LNCaP clone FGC (cell line): ENCODE measurements around the gene ABCA4.

Source experiments
- DNase-seq: peaks from one replicate; pipeline ENCODE4 v3.0.0-alpha.2; 2011; ENCODE audit warnings: low read depth
- H3K4me3 ChIP-seq: 2 replicates; pipeline ENCODE4 v1.5.1; 2011; ENCODE audit warnings: mild to moderate bottlenecking, low read depth, low read length, control low read depth
- TF ChIP-seq, protein P1 (sequence below): IDR thresholded peaks from 2 replicates; pipeline ENCODE4 v1.5.1; 2012; ENCODE audit warnings: mild to moderate bottlenecking; ENCODE audit not compliant: control insufficient read depth, insufficient read depth; ENCODE audit errors: extremely low read depth

ABCA4 gene

DNA sequence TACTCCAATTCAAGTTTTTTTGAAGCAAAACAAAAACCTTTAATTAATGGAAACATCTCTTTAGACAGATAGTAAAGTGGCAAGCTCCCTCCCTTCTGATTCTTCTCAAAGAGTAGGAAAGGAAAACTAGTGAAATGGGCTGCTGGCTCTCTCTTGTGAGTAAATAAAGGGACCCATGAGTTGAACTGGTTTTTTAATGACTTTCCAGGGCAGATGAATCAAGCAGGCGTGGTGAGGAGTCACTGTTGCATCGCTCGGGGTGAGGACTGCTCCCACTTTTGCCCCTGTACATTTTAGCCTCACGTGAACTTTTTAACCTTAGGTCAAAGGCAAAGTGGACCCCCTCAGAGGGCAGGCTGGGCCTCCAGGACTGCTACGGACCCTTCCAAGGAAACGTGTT lies 64.8 kb downstream of the ABCA4 start:
- TF ChIP-seq, protein P1, sequence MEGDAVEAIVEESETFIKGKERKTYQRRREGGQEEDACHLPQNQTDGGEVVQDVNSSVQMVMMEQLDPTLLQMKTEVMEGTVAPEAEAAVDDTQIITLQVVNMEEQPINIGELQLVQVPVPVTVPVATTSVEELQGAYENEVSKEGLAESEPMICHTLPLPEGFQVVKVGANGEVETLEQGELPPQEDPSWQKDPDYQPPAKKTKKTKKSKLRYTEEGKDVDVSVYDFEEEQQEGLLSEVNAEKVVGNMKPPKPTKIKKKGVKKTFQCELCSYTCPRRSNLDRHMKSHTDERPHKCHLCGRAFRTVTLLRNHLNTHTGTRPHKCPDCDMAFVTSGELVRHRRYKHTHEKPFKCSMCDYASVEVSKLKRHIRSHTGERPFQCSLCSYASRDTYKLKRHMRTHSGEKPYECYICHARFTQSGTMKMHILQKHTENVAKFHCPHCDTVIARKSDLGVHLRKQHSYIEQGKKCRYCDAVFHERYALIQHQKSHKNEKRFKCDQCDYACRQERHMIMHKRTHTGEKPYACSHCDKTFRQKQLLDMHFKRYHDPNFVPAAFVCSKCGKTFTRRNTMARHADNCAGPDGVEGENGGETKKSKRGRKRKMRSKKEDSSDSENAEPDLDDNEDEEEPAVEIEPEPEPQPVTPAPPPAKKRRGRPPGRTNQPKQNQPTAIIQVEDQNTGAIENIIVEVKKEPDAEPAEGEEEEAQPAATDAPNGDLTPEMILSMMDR = no peak
- no peak for DNase-seq
- H3K4me3 ChIP-seq = no peak overlapping the region

DNA sequence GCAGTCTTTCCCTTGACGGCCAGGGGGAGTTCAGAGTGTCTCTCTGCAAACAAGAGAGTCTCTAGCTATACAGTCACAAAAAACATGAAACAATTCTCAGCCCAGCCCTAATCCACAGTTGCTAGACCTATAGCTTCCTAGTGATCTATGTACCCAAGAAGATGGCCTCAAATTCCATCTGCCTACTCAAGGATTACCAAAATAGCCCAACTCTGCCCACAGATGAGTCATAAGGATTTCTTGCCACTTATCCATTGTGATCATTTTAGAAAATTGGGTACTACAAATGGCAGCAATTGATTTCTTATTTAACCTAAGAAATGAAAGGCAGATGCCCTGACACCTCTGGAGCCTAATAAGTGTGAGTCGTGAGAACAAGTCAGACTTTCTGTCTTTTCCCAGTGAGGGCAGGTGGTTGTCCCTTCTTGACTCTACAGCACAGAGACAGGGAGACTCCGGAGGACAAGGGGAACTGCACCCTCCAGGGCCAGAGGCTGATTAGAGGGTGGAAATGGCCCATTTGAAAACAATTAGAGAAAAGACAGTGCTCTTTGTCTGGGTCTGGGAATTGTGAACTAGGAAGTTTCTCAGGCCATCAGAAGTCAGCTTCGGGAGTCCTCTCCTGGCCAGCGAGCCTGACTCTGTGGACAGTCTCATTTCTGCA lies 65.4 kb downstream of the ABCA4 start:
- H3K4me3 ChIP-seq = no peak overlapping the region
- TF ChIP-seq, protein P1 = no peak
- DNase-seq = no peak

DNA sequence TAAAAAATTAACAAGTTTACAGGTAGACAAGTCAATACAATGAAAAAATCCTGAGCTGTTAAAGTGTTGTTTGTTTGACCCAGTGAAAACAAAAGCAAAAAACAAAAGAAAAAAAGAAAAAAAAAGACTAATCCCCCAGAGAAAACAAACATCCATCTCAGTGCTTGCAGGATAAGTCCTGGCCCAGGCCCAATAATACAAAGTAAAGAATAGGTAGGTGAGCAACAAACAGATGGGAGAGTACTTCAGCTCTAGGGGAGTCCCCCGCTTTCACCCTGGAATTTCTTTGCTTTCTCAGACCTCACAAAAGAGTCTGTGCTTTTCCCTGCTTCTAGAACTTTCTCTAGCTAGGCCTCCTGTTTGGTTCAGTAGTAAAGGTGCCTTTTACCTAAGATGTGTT lies 70.3 kb downstream of the ABCA4 start:
- TF ChIP-seq, protein P1 = no peak
- DNase-seq = no peak
- H3K4me3 ChIP-seq = no peak overlapping the region

DNA sequence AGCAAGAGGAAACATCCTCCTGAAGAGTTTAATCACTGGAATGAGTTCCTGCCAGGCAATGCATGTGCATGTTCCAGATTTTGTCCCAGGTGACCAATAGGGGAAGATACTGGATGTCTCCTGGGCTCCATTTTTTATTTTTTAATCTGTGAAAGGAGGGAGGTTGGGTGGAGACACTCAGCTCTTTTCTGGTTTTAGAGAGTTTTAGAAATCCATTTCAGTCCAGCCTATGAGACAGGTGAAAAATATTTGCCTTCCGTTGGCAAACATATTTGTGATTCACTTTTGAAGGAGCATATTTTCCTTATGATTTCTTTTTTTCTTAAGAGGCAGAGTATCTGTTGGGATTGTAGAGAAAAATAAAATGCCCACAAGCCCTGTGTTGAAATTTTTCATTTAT lies 70.7 kb downstream of the ABCA4 start:
- no peak for DNase-seq
- H3K4me3 ChIP-seq = no peak overlapping the region
- TF ChIP-seq, protein P1 = no peak

DNA sequence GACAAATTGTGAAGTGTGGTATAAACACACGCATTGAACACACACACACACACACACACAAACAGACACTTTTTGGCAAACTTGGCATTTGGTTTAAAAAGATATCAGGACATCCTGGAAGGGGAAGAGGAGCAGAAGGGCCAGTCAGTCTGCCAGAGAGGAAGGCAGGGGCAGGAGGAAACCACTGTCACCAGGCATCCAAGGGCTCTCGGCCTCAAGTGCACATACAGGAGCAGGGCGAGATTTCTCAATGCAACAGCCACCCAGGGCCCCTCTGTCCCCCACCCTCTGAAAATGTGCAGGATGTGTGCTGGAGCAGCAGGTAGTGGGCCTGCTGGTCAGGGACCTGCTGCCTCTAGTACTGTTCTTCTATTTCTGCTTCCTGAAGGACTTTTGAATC lies 71.2 kb downstream of the ABCA4 start:
- TF ChIP-seq, protein P1 = no peak
- no peak for DNase-seq
- H3K4me3 ChIP-seq = no peak overlapping the region

DNA sequence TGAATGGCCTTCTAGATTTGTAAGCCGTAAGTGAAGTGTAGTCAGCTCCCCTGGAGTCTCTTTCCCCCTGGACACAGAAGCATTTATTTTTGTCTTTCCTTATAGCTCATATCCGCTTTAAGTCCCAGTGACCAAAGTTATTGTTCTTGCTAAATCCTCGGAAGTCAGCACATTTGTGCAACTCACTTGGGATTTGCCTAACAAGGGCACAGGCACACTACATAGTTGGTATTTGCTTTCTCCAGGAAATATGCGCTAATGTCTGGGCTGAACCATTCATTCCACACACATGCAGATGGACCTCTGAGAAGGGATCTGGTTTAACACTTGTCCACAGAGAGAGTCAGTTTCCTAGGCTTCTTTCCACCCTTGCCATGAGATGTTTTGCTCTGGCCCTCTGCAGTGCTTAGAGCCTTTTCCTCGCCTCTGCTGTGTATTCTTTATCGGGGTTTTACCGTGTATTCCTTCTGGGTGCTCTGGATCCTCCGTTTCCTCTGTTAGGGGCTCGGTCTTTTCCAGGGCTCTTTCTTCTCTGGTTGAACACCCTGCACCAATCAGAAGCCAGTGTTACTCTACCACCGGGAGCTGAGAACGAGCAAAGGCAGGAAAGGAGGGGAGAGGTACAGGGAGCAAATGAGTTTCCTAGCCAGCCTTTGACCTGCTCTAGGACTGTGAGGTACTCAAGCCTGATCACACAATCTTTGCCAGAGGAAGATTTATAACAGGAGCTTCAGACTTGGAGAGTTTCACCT lies 72.4 kb downstream of the ABCA4 start:
- no peak overlapping the region for H3K4me3 ChIP-seq
- DNase-seq = no peak
- TF ChIP-seq, protein P1 = no peak
